K562 (cell line): ENCODE data around the gene DLG4. TPM values are rescaled to one million over a fixed set of nuclear protein-coding genes. Genes with fewer than 3 reads are reported as not detected.

Experiments used
- ATAC-seq: fragments of 200-7000 bp; cut with Tn5 transposase; 3 replicates; pipeline ENCODE4 v1.9.1; 2020; ENCODE audit warnings: moderate library complexity
- BruUV-seq: library from RNA; stranded (reverse); fragments of 400-500 nt; replicated peaks from 2 replicates; lab custom pipeline; 2021; lab: Mats Ljungman, UMichigan
- CTCF ChIA-PET: fragments of 300-600 bp; formaldehyde crosslinking; extraction: SDS; loops from one replicate; lab custom pipeline; 2021; ENCODE audit warnings: low intra/inter-chr PET ratio; lab: Yijun Ruan, JAX
- POLR2A ChIA-PET: fragments of 300-600, 350-650 bp; sonication (Branson Sonifier 250); formaldehyde crosslinking; extraction: SDS; loops from one replicate; lab custom pipeline; 2021; ENCODE audit warnings: antibody characterized with exemption, inconsistent platforms; lab: Yijun Ruan, JAX
- DNase-seq, 4 experiments: peaks; one replicate each; pipeline versions ENCODE4 v3.0.0 to v3.0.0-alpha.2; 2011 to 2018; ENCODE audit warnings: low spot score in 3 of 4, mixed read lengths in 3 of 4; ENCODE audit errors: extremely low read depth in 1 of 4
- FAIRE-seq: peaks from 2 replicates; lab custom pipeline; 2011; peaks lifted over from hg19 to GRCh38; lab: Jason Lieb, UNC
- H2AFZ ChIP-seq: 2 replicates; pipeline ENCODE4 v1.6.0; 2011; ENCODE audit warnings: low read depth, low read length, control low read depth, inconsistent platforms
- H3K27ac ChIP-seq: fragments of 200-600 bp; 3 replicates; pipeline ENCODE4 v1.8.0; 2011; ENCODE audit warnings: low read depth, mild to moderate bottlenecking, control low read depth, inconsistent platforms, low read length, moderate library complexity, mixed read lengths; ENCODE audit errors: extremely low read depth
- H3K27me3 ChIP-seq, 2 experiments: fragments of 300-600 bp in 1 of 2; 2 replicates in 1 of 2; 3 replicates in 1 of 2; pipeline versions ENCODE4 v1.6.0 to v1.8.0; 2011; ENCODE audit warnings: inconsistent platforms in 2 of 2, low read length in 2 of 2, mild to moderate bottlenecking in 1 of 2, mixed read lengths in 1 of 2, moderate library complexity in 1 of 2; ENCODE audit not compliant: control insufficient read depth in 2 of 2, insufficient read depth in 2 of 2
- H3K36me3 ChIP-seq: fragments of 300-600 bp; 3 replicates; pipeline ENCODE4 v1.8.0; 2011; ENCODE audit warnings: mild to moderate bottlenecking, low read length, inconsistent platforms; ENCODE audit not compliant: control insufficient read depth, insufficient read depth
- H3K4me1 ChIP-seq, 2 experiments: fragments of 200-600 bp in 1 of 2; replicated peaks in 1 of 2; 2 replicates in 1 of 2; 3 replicates in 1 of 2; pipeline versions ENCODE4 v1.5.1 to v1.8.0; 2011; ENCODE audit warnings: inconsistent platforms in 2 of 2, low read length in 2 of 2, mild to moderate bottlenecking in 1 of 2, mixed read lengths in 1 of 2, moderate library complexity in 1 of 2; ENCODE audit not compliant: control insufficient read depth in 2 of 2, insufficient read depth in 2 of 2
- H3K4me2 ChIP-seq: 2 replicates; pipeline ENCODE4 v1.6.1; 2011; ENCODE audit warnings: low read length, control low read depth, inconsistent platforms, mixed read lengths; ENCODE audit not compliant: insufficient read depth
- H3K4me3 ChIP-seq: fragments of 200-600 bp; sonication (generic), shearing (Covaris generic); 2 replicates; pipeline ENCODE4 v1.5.1; 2016; ENCODE audit warnings: control low read depth, inconsistent platforms
- H3K79me2 ChIP-seq: fragments of 200-600 bp; 3 replicates; pipeline ENCODE4 v1.8.0; 2011; ENCODE audit warnings: low read length, inconsistent platforms; ENCODE audit not compliant: control insufficient read depth, insufficient read depth
- H3K9ac ChIP-seq, 2 experiments: 2 replicates each; pipeline versions ENCODE4 v1.6.0 to v1.6.1; 2011; ENCODE audit warnings: low read depth in 2 of 2, low read length in 2 of 2, control low read depth in 1 of 2, inconsistent platforms in 1 of 2, mild to moderate bottlenecking in 1 of 2, mixed read lengths in 1 of 2; ENCODE audit not compliant: insufficient read depth in 1 of 2
- H3K9me1 ChIP-seq: one replicate; pipeline ENCODE4 v1.6.0; 2011; ENCODE audit warnings: inconsistent platforms, mild to moderate bottlenecking, low read length, moderate library complexity; ENCODE audit not compliant: control insufficient read depth, insufficient read depth
- H3K9me3 ChIP-seq: replicated peaks from 2 replicates; pipeline ENCODE4 v1.5.1; 2011; ENCODE audit warnings: low read depth, low read length, inconsistent platforms; ENCODE audit not compliant: control insufficient read depth, insufficient read depth
- H4K20me1 ChIP-seq: replicated peaks from 2 replicates; pipeline ENCODE4 v1.6.1; 2011; ENCODE audit warnings: low read length, inconsistent platforms, mixed read lengths; ENCODE audit not compliant: control insufficient read depth, insufficient read depth
- POLR2A ChIP-seq: fragments of 450-650 bp; conservative IDR thresholded peaks from 2 replicates; pipeline ENCODE4 v1.6.1; 2016
- POLR2AphosphoS2 ChIP-seq: IDR thresholded peaks from 2 replicates; pipeline ENCODE4 v1.6.1; 2012; ENCODE audit warnings: low read length, improper control_type of control experiment
- POLR2G ChIP-seq: fragments of 200-400 bp; formaldehyde crosslinking; IDR thresholded peaks from 2 replicates; pipeline ENCODE4 v1.6.1; 2017; ENCODE audit warnings: low read depth, mild to moderate bottlenecking, antibody characterized with exemption, low read length, moderate library complexity
- PRPF4 ChIP-seq: fragments of 200-400 bp; formaldehyde crosslinking; IDR thresholded peaks from one replicate; pipeline ENCODE4 v1.6.1; 2017; ENCODE audit warnings: low read length, low read depth, mild to moderate bottlenecking; ENCODE audit not compliant: insufficient read depth, poor library complexity, severe bottlenecking
- RB1 ChIP-seq: fragments of 450-650 bp; IDR thresholded peaks from 2 replicates; pipeline ENCODE4 v1.6.1; 2017; ENCODE audit warnings: low read depth, mild to moderate bottlenecking
- RBFOX2 ChIP-seq: fragments of 200-400 bp; formaldehyde crosslinking; IDR thresholded peaks from 2 replicates; pipeline ENCODE4 v1.6.1; 2017; ENCODE audit warnings: low read depth, mild to moderate bottlenecking, low read length, moderate library complexity
- SP1 ChIP-seq: sonication (generic); formaldehyde crosslinking; IDR thresholded peaks from 2 replicates; pipeline ENCODE4 v1.8.1; 2022; ENCODE audit warnings: mild to moderate bottlenecking, missing genetic modification reagents
- SUPT5H ChIP-seq: fragments of 450-650 bp; IDR thresholded peaks from 2 replicates; pipeline ENCODE4 v1.6.1; 2016
- ZBTB33 ChIP-seq: sonication (generic); formaldehyde crosslinking; IDR thresholded peaks from 2 replicates; pipeline ENCODE4 v1.8.1; 2023; ENCODE audit warnings: mild to moderate bottlenecking, missing genetic modification reagents
- ZFP1 ChIP-seq: fragments of 450-650 bp; formaldehyde crosslinking; IDR thresholded peaks from 2 replicates; pipeline ENCODE4 v1.4.0; 2020; ENCODE audit warnings: mild to moderate bottlenecking, mixed read lengths
- ZNF165 ChIP-seq: fragments of 250-450 bp; sonication (Bioruptor Pico); IDR thresholded peaks from 2 replicates; pipeline ENCODE4 v1.4.0; 2020; ENCODE audit warnings: borderline replicate concordance
- ZNF347 ChIP-seq: fragments of 450-650 bp; formaldehyde crosslinking; IDR thresholded peaks from 2 replicates; pipeline ENCODE4 v1.4.0; 2020; ENCODE audit warnings: low read depth, mild to moderate bottlenecking, moderate library complexity
- ZNF551 ChIP-seq: fragments of 250-450 bp; sonication (Bioruptor Pico); IDR thresholded peaks from 2 replicates; pipeline ENCODE4 v1.5.0; 2021; ENCODE audit warnings: mild to moderate bottlenecking, moderate library complexity
- WGBS: fragments of 100-300 bp; shearing (Covaris generic); methylation state at CpG from one replicate; pipeline ENCODE4 v1.1.6; 2016; ENCODE audit warnings: low coverage, mixed read lengths; ENCODE audit not compliant: insufficient coverage; ENCODE audit errors: missing lambda C conversion rate; 5-methylcytosine and 5-hydroxymethylcytosine counted together
- in situ Hi-C: fragments of 300-500 bp; cut with MboI; formaldehyde crosslinking; loops from 4 replicates; pipeline ENCODE4 v1.15.0; 2018; ENCODE audit warnings: inconsistent platforms, mixed read lengths
- intact Hi-C: fragments of 100-400 bp; cut with micrococcal nuclease; formaldehyde crosslinking; loops from 2 replicates; pipeline ENCODE4 v1.14.2; 2022
- polyA plus RNA-seq, 8 experiments: library from polyadenylated mRNA; depleted of rRNA in 4 of 8; stranded (reverse) in 5 of 8; unstranded in 3 of 8; fragments of >200 nt; fragmentation: Nextera tagmentation in 2 of 8; fragmentation: Illumina TruSeq in 1 of 8; extraction: Ambion mirVana in 2 of 8; extraction: Trizol in 1 of 8; gene quantifications; 2 replicates each; pipeline versions ENCODE4 v1.2.1 to v1.2.3, GENCODE V29; 2011 to 2014; ENCODE audit warnings: inconsistent platforms in 1 of 8, missing spikeins in 1 of 8
- total RNA-seq, 7 experiments: library from RNA; depleted of rRNA in 6 of 7; stranded (reverse); fragments of >200 nt in 6 of 7; fragmentation: Illumina TruSeq in 2 of 7; extraction: Trizol in 2 of 7; gene quantifications; 2 replicates each; pipeline versions ENCODE4 v1.2.1 to v1.2.3, GENCODE V29; 2011 to 2021; ENCODE audit warnings: low replicate concordance in 1 of 7
- TF ChIP-seq, protein P1 (sequence below), 2 experiments: fragments of 450-650 bp; IDR thresholded peaks; 2 replicates each; pipeline ENCODE4 v1.6.1; 2016
- TF ChIP-seq, protein P2 (sequence below): IDR thresholded peaks from 2 replicates; pipeline ENCODE4 v1.6.1; 2011; ENCODE audit not compliant: insufficient read length; ENCODE audit errors: extremely low read depth

Gene DLG4
- total and polyA plus RNA-seq, 9 of the 15 experiments (the other 6 are each of a cell fraction or from before 2014, with no cell fraction given): 0.03 to 12.0 (median 4.1) TPM

DNA sequence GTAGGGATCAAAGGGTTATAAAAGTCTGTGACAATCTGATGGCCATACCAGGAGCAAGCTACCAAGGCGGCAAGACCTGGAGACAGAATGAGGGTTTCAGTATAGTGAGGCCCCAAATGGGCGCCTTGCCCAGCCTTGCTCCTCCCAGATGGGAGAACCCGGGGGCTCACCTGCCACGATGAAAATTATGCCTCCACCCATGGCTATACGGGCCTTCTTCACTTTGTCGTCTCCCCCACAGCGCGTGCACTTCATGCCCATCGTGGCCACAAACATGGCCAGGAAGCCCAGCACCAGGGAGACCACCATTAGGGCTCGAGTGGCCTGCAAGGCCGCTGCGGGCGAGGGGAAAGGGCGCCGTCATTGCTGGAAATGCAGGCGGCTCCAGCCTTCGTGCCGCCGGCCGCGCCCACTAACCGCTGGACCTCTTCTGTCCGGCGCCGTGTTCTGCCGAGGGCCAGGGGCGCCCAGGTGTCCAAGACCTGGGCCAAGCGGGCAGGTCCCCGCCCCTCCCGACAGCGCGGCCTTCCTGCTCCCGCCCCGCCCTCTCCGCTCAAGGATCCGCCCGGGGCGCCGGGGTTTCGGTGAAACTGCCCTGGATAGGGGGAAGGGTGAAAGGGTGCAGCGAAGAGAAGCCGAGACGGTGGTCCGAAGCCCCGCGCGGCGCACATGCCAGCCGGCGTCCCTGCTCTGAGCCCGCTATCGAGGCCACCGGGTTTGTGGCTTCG lies 41.2 kb upstream of the DLG4 start:
- no peaks in the 10 kb centered on the region for H3K9me3 ChIP-seq
- no peak overlapping the region for H2AFZ ChIP-seq
- CTCF ChIA-PET: no interaction called here
- no peak overlapping the region for H3K4me3 ChIP-seq
- WGBS: 96% methylated on average over 17 of the region's 54 CpGs
- peaks cover 43% of the 10 kb centered on the region; the same call in 2 of the 3 replicates for H3K36me3 ChIP-seq
- no peak overlapping the region for H3K27ac ChIP-seq
- H3K79me2 ChIP-seq: no peaks in the 10 kb centered on the region
- TF ChIP-seq ZNF347: no peak
- peak; percentile 73; the same call in 1 of the 2 replicates for TF ChIP-seq POLR2AphosphoS2
- TF ChIP-seq SP1 (CRISPR knock-in tag): no peak
- peak; percentile 62 for TF ChIP-seq RBFOX2
- TF ChIP-seq PRPF4: no peak
- peak; percentile 63 for TF ChIP-seq ZBTB33 (CRISPR knock-in tag)
- TF ChIP-seq ZFP1 (CRISPR knock-in tag): no peak
- no peak for TF ChIP-seq ZNF165 (CRISPR knock-in tag)
- TF ChIP-seq, protein P1, sequence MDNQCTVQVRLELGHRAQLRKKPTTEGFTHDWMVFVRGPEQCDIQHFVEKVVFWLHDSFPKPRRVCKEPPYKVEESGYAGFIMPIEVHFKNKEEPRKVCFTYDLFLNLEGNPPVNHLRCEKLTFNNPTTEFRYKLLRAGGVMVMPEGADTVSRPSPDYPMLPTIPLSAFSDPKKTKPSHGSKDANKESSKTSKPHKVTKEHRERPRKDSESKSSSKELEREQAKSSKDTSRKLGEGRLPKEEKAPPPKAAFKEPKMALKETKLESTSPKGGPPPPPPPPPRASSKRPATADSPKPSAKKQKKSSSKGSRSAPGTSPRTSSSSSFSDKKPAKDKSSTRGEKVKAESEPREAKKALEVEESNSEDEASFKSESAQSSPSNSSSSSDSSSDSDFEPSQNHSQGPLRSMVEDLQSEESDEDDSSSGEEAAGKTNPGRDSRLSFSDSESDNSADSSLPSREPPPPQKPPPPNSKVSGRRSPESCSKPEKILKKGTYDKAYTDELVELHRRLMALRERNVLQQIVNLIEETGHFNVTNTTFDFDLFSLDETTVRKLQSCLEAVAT (IDR thresholded peaks at IDR 0.05): no peak
- no peak for TF ChIP-seq ZNF551 (CRISPR knock-in tag)
- no peak for TF ChIP-seq RB1
- peak; percentile 34 for TF ChIP-seq POLR2G
- 0 out of 2 replicates have a peak, but pooled peaks have one; percentile 35 for TF ChIP-seq SUPT5H
- TF ChIP-seq POLR2A: peak; percentile 35; the same call in 1 of the 2 replicates
- TF ChIP-seq, protein P2, sequence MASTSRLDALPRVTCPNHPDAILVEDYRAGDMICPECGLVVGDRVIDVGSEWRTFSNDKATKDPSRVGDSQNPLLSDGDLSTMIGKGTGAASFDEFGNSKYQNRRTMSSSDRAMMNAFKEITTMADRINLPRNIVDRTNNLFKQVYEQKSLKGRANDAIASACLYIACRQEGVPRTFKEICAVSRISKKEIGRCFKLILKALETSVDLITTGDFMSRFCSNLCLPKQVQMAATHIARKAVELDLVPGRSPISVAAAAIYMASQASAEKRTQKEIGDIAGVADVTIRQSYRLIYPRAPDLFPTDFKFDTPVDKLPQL: no peak
- FAIRE-seq (no peak), ATAC-seq (no peak), DNase-seq (no peak)
- POLR2A ChIA-PET: interaction anchor here (1.3 kb wide), 1 partner anchor 9 kb away, joined by 4 read pairs; the partner anchor contains the start of gene CTDNEP1
- no peak overlapping the region for H3K4me2 ChIP-seq
- no peaks in the 10 kb centered on the region for H4K20me1 ChIP-seq
- intact Hi-C loops (no loop called here), in situ Hi-C loops (no loop called here)
- H3K4me1 ChIP-seq: peaks cover 10 to 35% of the 10 kb centered on the region in 2 experiments; a peak in 4 of 5 replicates
- BruUV-seq: no TSS peak
- no peak overlapping the region; a peak in 1 of 4 replicates for H3K9ac ChIP-seq
- H3K27me3 ChIP-seq: no peaks in the 10 kb centered on the region
- H3K9me1 ChIP-seq: no peaks in the 10 kb centered on the region
